ENCODE data around the gene MNX1. TPM values are rescaled to one million over a fixed set of nuclear protein-coding genes. Genes with fewer than 3 reads are reported as not detected.

MNX1 gene
- total RNA-seq, 1 donor from 2014 or later = not detected

DNA sequence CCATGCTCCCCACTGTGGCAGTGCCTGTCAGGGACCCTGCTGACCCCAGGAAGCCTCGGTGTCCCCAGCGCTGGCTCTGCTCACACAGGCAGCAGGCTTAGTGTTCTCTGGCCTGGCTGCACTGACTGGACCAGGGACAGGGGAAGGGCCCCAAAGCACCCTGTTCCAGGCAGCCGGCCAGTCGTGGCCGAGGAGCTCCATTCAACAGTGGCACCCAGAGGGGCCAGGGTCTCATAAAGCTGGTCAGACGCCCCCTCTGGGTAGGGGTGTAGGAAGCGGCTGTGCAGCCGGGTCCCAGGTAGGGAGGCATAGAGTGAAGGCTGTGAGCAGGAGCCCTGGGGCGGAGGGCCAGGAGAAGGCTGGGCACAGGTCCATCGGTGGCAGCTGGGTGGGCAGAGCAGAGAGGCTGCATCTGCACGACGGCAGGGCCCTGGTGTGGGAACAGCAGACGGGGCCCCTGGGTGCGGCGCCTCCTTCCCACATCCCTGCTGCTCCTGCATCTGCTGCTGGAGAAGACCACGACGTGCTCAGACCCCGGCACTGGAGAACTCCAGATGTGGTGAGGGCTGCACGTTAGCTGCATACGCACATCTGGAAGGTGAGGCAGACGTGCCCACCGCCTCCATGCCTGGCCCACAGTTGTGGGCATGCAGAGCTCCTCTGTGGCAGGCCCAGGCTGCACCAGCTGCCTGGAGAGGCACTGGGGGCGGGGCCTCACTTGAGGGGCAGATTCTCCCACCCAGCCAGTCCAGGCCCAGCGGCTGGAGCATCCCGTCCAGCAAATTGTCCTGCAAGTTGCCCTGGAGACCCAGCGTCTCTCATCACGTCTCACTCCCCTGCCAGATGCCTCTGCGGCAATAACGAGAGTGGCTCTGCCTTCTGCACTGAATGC lies 25.1 kb downstream of the MNX1 start:
- TF ChIP-seq CTCF (IDR thresholded peaks at IDR 0.05; ENCODE audit: insufficient read depth, low read depth, low read length) (no peak), EZH2 (IDR thresholded peaks at IDR 0.05; ENCODE audit: insufficient read depth, low read length) (no peak)
- no peaks in the 10 kb centered on the region for H3K79me2 ChIP-seq (ENCODE audit: insufficient read depth, low read length)
- H3K27me3 ChIP-seq (ENCODE audit: insufficient read depth, low read length) = no peaks in the 10 kb centered on the region
- Mint-ChIP-seq H3K27ac (ENCODE audit: unreplicated experiment) (no peak overlapping the region), H3K27me3 (ENCODE audit: low read depth, unreplicated experiment) (peaks cover 15% of the 10 kb centered on the region), H3K4me1 (ENCODE audit: low read depth, unreplicated experiment) (no peaks in the 10 kb centered on the region), H3K9me3 (ENCODE audit: unreplicated experiment) (no peaks in the 10 kb centered on the region), H3K36me3 (ENCODE audit: low read depth, unreplicated experiment) (peaks cover 2% of the 10 kb centered on the region), H3K4me3 (ENCODE audit: unreplicated experiment) (no peak overlapping the region)
- H3K4me2 ChIP-seq (ENCODE audit: low read length) = no peak overlapping the region
- no peaks in the 10 kb centered on the region for H3K9me3 ChIP-seq (ENCODE audit: insufficient read depth, low read depth, low read length)
- H4K20me1 ChIP-seq (ENCODE audit: insufficient read depth, low read length) = no peaks in the 10 kb centered on the region
- no peak for DNase-seq (ENCODE audit: low read depth)
- FAIRE-seq = no peak
- no peak overlapping the region for H2AFZ ChIP-seq (ENCODE audit: low read depth, low read length)
- H3K9ac ChIP-seq (ENCODE audit: low read length) = no peak overlapping the region
- no peak overlapping the region for H3K27ac ChIP-seq (ENCODE audit: low read depth, low read length)
- no peaks in the 10 kb centered on the region for H3K4me1 ChIP-seq (ENCODE audit: insufficient read depth, low read length)
- no peak overlapping the region for H3K4me3 ChIP-seq (ENCODE audit: insufficient read depth, low read depth, low read length)
- no peaks in the 10 kb centered on the region for H3K36me3 ChIP-seq (ENCODE audit: insufficient read depth, low read length)

DNA sequence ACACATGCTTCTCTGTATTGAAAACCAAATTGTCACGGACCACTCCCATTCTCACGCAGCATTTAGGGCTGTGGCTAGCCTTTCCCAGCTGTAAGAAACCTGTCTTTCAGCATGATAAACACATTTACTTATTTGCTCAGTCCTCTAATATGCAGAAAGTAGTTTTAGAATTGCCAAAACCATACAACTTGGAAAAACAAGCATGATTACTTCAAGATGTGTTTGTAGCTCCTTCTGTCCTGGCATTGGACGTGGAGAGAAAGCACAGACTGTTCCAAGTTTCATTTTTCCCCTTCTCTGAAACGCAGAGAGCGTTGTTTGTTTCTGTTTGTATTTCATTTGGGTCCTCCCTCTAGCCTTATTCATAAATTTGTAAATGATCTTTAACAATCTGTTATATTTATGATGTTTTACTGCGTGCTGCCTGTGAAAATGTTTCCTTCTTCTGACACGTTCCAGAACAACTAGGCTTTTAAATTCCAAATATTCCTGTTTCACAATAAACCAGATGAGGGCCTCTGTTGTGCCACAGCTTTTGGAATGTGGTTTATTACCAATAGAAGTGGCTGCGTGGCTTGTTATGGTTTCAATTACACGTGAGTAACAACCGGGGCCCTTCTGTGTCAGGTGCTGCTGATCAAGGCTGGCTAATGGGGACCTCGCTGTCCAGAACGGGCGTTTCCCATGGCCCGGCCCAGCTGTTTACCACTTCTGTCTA lies 26.1 kb downstream of the MNX1 start:
- no peaks in the 10 kb centered on the region for H3K4me1 Mint-ChIP-seq (ENCODE audit: low read depth, unreplicated experiment)
- no peak for FAIRE-seq
- no peak overlapping the region for H3K4me3 Mint-ChIP-seq (ENCODE audit: unreplicated experiment)
- no peaks in the 10 kb centered on the region for H3K79me2 ChIP-seq (ENCODE audit: insufficient read depth, low read length)
- H3K4me1 ChIP-seq (ENCODE audit: insufficient read depth, low read length) = no peaks in the 10 kb centered on the region
- no peak overlapping the region for H2AFZ ChIP-seq (ENCODE audit: low read depth, low read length)
- no peak overlapping the region for H3K4me3 ChIP-seq (ENCODE audit: insufficient read depth, low read depth, low read length)
- no peaks in the 10 kb centered on the region for H3K36me3 ChIP-seq (ENCODE audit: insufficient read depth, low read length)
- no peak overlapping the region for H3K4me2 ChIP-seq (ENCODE audit: low read length)
- no peak for DNase-seq (ENCODE audit: low read depth)
- TF ChIP-seq CTCF (IDR thresholded peaks at IDR 0.05; ENCODE audit: insufficient read depth, low read depth, low read length) = no peak
- TF ChIP-seq EZH2 (IDR thresholded peaks at IDR 0.05; ENCODE audit: insufficient read depth, low read length) = no peak
- peaks cover 3% of the 10 kb centered on the region for H3K9me3 Mint-ChIP-seq (ENCODE audit: unreplicated experiment)
- no peak overlapping the region for H3K27ac Mint-ChIP-seq (ENCODE audit: unreplicated experiment)
- no peaks in the 10 kb centered on the region for H3K9me3 ChIP-seq (ENCODE audit: insufficient read depth, low read depth, low read length)
- H4K20me1 ChIP-seq (ENCODE audit: insufficient read depth, low read length) = no peaks in the 10 kb centered on the region
- H3K9ac ChIP-seq (ENCODE audit: low read length) = no peak overlapping the region
- H3K27ac ChIP-seq (ENCODE audit: low read depth, low read length) = no peak overlapping the region
- H3K27me3 ChIP-seq (ENCODE audit: insufficient read depth, low read length) = no peaks in the 10 kb centered on the region
- H3K27me3 Mint-ChIP-seq (ENCODE audit: low read depth, unreplicated experiment) = peaks cover 11% of the 10 kb centered on the region
- peaks cover 3% of the 10 kb centered on the region for H3K36me3 Mint-ChIP-seq (ENCODE audit: low read depth, unreplicated experiment)

Data from astrocyte (in vitro differentiated cells and primary cell).